DND-41 (cell line): Measurements from ENCODE around the gene ETV5.

Experiments used
- ATAC-seq: fragments of 200-7000 bp; cut with Tn5 transposase; 3 replicates; pipeline ENCODE4 v1.9.1; 2021; ENCODE audit warnings: low read depth; ENCODE audit not compliant: insufficient read depth
- DNase-seq: peaks from one replicate; pipeline ENCODE4 v3.0.0-alpha.2; 2020
- H2AFZ ChIP-seq: 2 replicates; pipeline ENCODE4 v1.6.0; 2012; ENCODE audit warnings: low read depth, low read length
- H3K27ac ChIP-seq: 2 replicates; pipeline ENCODE4 v1.5.1; 2012; ENCODE audit warnings: low read length, inconsistent platforms
- H3K27me3 ChIP-seq: fragments of 200-600 bp; sonication (generic); 2 replicates; pipeline ENCODE4 v1.6.0; 2012; ENCODE audit warnings: low read length, mild to moderate bottlenecking, inconsistent platforms; ENCODE audit not compliant: insufficient read depth, poor library complexity
- H3K36me3 ChIP-seq: 2 replicates; pipeline ENCODE4 v1.5.1; 2012; ENCODE audit warnings: low read length, inconsistent platforms; ENCODE audit not compliant: insufficient read depth
- H3K4me1 ChIP-seq: 2 replicates; pipeline ENCODE4 v1.5.1; 2012; ENCODE audit warnings: mild to moderate bottlenecking, low read length; ENCODE audit not compliant: insufficient read depth
- H3K4me2 ChIP-seq: 2 replicates; pipeline ENCODE4 v1.6.0; 2012; ENCODE audit warnings: mild to moderate bottlenecking, moderate library complexity, low read length, inconsistent platforms; ENCODE audit not compliant: insufficient read depth
- H3K4me3 ChIP-seq, 2 experiments: fragments of 200-600 bp in 1 of 2; shearing (Covaris generic) in 1 of 2; 2 replicates each; pipeline ENCODE4 v1.5.1; 2012 to 2016; ENCODE audit warnings: inconsistent platforms in 2 of 2, low read length in 2 of 2, mild to moderate bottlenecking in 2 of 2, low read depth in 1 of 2, moderate library complexity in 1 of 2
- H3K79me2 ChIP-seq: 2 replicates; pipeline ENCODE4 v1.6.0; 2012; ENCODE audit warnings: low read length, inconsistent platforms; ENCODE audit not compliant: insufficient read depth
- H3K9ac ChIP-seq: 2 replicates; pipeline ENCODE4 v1.6.0; 2012; ENCODE audit warnings: low read depth, mild to moderate bottlenecking, inconsistent platforms, low read length, moderate library complexity
- H3K9me3 ChIP-seq: 2 replicates; pipeline ENCODE4 v1.5.1; 2012; ENCODE audit warnings: low read length, moderate library complexity, mild to moderate bottlenecking, inconsistent platforms; ENCODE audit not compliant: insufficient read depth, severe bottlenecking
- H4K20me1 ChIP-seq: 2 replicates; pipeline ENCODE4 v1.6.0; 2012; ENCODE audit warnings: low read length; ENCODE audit not compliant: insufficient read depth
- EZH2 ChIP-seq: IDR thresholded peaks from 3 replicates; pipeline ENCODE4 v1.6.1; 2012; ENCODE audit warnings: borderline replicate concordance, low read depth, mild to moderate bottlenecking, moderate library complexity, low read length, inconsistent platforms; ENCODE audit not compliant: severe bottlenecking
- TF ChIP-seq, protein P1 (sequence below): IDR thresholded peaks from 2 replicates; pipeline ENCODE4 v1.5.1; 2012; ENCODE audit warnings: borderline replicate concordance, low read length, moderate library complexity, mild to moderate bottlenecking; ENCODE audit not compliant: poor library complexity, severe bottlenecking; ENCODE audit errors: extremely low read depth

Gene ETV5

DNA sequence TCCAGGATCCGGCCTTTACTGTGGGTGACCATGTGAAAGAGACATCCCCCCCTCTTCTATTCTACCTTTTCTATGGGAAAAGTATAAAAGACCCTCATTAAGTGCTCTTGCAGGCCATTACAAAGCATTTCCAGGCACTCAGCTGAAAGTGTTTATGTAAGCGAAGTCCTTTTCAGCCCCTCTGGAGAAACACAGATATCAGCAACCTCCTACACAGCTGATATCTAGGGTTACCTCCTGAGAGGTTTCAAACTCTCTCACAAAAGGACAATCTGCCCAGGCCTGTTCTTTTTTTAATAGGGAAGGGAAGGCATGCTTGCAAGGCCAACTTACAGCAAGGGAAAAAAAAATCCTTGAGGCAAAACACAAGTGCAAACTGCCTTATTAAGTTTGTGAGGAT, 12.6 kb downstream of the ETV5 start:
- no peak overlapping the region for H3K9ac ChIP-seq
- no peaks in the 10 kb centered on the region for H3K79me2 ChIP-seq
- H3K27ac ChIP-seq: no peak overlapping the region
- TF ChIP-seq EZH2: no peak
- TF ChIP-seq, protein P1, sequence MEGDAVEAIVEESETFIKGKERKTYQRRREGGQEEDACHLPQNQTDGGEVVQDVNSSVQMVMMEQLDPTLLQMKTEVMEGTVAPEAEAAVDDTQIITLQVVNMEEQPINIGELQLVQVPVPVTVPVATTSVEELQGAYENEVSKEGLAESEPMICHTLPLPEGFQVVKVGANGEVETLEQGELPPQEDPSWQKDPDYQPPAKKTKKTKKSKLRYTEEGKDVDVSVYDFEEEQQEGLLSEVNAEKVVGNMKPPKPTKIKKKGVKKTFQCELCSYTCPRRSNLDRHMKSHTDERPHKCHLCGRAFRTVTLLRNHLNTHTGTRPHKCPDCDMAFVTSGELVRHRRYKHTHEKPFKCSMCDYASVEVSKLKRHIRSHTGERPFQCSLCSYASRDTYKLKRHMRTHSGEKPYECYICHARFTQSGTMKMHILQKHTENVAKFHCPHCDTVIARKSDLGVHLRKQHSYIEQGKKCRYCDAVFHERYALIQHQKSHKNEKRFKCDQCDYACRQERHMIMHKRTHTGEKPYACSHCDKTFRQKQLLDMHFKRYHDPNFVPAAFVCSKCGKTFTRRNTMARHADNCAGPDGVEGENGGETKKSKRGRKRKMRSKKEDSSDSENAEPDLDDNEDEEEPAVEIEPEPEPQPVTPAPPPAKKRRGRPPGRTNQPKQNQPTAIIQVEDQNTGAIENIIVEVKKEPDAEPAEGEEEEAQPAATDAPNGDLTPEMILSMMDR: no peak
- peaks cover 5% of the 10 kb centered on the region; the same call in 1 of the 2 replicates for H3K36me3 ChIP-seq
- H4K20me1 ChIP-seq: peaks cover 15% of the 10 kb centered on the region
- DNase-seq: no peak
- ATAC-seq: no peak
- no peaks in the 10 kb centered on the region for H3K4me1 ChIP-seq
- no peak overlapping the region for H2AFZ ChIP-seq
- no peaks in the 10 kb centered on the region for H3K9me3 ChIP-seq
- no peaks in the 10 kb centered on the region for H3K27me3 ChIP-seq
- no peak overlapping the region for H3K4me3 ChIP-seq
- no peak overlapping the region for H3K4me2 ChIP-seq

DNA sequence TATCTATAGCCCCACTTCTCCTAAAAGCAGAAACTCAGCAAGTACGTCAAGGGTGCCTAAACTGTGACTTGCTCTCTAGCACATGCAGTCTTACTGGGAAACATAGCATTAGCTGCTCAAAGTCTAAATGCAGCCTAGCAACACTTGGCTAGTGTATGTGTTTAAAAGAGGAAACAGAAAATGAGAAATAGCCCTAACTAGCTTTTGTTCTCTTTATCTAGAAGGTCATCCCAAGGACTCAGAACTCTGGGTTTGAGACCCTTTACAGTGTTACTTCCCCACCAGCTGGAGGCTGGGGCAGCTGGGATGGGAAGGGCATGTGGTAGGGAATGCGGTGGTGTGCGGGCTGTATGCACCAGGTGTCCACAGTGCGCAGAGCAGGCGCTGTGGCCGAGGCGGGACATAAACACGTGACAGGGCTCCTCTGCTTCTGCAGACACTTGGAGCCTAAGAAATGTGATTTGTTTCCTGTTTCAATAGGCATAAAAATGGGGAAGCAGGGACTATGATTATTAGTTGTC, 13.3 kb downstream of the ETV5 start:
- Histone ChIP-seq H3K9me3 (no peaks in the 10 kb centered on the region), H3K36me3 (peaks cover 5% of the 10 kb centered on the region; the same call in 1 of the 2 replicates), H3K9ac (no peak overlapping the region), H3K4me3 (no peak overlapping the region), H3K79me2 (no peaks in the 10 kb centered on the region), H3K27ac (no peak overlapping the region), H2AFZ (no peak overlapping the region), H3K4me1 (no peaks in the 10 kb centered on the region), H3K27me3 (no peaks in the 10 kb centered on the region), H4K20me1 (peaks cover 19% of the 10 kb centered on the region), H3K4me2 (no peak overlapping the region)
- TF ChIP-seq, protein P1: no peak
- no peak for TF ChIP-seq EZH2
- DNase-seq (no peak), ATAC-seq (no peak)

DNA sequence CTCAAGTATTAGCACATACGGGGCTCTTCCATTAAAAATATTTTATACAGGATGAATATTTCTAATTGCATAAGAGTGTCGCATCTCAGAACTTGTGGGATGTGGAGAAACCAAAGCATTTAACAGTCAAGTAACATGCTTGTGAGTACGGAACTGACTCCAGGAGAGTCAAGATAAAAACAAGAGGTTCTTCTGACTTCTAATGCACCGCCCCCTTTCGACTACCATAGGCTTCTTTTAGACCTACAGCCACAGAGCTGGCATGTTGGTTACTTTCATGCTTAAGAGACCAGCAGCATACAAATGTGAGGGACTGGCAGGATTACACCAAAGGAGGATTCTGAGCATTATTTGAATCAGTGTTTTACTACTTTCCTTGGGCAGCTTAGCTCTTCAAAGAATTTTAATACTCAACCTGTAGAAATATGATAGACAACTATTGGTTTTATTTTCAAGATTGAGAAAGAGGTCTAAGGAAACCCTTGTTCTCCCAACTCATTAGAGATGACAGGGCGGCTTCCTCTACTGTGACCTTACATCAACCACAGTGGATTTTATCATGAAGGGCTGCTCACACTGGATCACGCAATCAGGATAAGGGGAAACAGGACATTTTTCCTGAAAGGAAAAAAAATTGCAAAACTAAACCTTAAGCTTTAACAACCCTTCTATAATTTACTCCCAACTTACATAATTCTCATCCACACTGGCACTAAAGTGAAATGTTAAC, 14.0 kb downstream of the ETV5 start:
- no peak for DNase-seq
- no peak for ATAC-seq
- Histone ChIP-seq H3K9ac (no peak overlapping the region), H3K27ac (no peak overlapping the region), H3K27me3 (no peaks in the 10 kb centered on the region), H3K9me3 (no peaks in the 10 kb centered on the region), H3K4me2 (no peak overlapping the region), H3K36me3 (peaks cover 5% of the 10 kb centered on the region; the same call in 1 of the 2 replicates), H3K4me3 (no peak overlapping the region), H3K4me1 (no peaks in the 10 kb centered on the region), H2AFZ (no peak overlapping the region), H4K20me1 (peaks cover 21% of the 10 kb centered on the region), H3K79me2 (no peaks in the 10 kb centered on the region)
- TF ChIP-seq, protein P1: no peak
- TF ChIP-seq EZH2: no peak
